Neural progenitor cell (in vitro differentiated cells): ENCODE measurements around the gene RNF214.

Experiments used
- EZH2 ChIP-seq: fragments of 200-600 bp; sonication (generic); IDR thresholded peaks from 2 replicates; pipeline ENCODE4 v1.6.1; 2017; ENCODE audit warnings: antibody characterized with exemption, mild to moderate bottlenecking, moderate library complexity
- EZH2phosphoT487 ChIP-seq: fragments of 200-600 bp; sonication (generic); IDR thresholded peaks from 2 replicates; pipeline ENCODE4 v1.6.1; 2017; ENCODE audit warnings: antibody characterized with exemption
- TF ChIP-seq, protein P1 (sequence below): fragments of 200-600 bp; sonication (generic); IDR thresholded peaks from 2 replicates; pipeline ENCODE4 v1.5.1; 2017; ENCODE audit warnings: antibody characterized with exemption, mild to moderate bottlenecking

DNA sequence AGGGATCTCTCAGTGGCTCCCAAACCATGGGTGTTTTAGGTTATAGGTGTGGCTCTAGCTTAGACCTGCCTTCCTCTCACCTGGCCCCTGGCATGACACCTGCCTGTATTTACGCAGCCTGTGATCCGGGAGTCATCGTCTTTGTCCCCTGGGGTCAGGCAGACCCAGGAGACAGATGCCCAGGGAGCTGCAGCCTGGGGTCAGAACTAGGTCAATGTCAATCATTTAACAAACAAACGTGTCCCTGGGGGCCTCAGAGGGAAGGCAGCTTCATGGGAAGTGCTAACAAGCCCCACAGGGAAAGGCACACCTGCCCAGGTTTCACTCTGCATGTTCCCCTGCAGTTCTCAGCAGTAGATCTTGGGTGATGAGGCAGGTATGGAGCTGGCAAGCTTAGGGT lies 70.6 kb downstream of the RNF214 start:
- TF ChIP-seq, protein P1, sequence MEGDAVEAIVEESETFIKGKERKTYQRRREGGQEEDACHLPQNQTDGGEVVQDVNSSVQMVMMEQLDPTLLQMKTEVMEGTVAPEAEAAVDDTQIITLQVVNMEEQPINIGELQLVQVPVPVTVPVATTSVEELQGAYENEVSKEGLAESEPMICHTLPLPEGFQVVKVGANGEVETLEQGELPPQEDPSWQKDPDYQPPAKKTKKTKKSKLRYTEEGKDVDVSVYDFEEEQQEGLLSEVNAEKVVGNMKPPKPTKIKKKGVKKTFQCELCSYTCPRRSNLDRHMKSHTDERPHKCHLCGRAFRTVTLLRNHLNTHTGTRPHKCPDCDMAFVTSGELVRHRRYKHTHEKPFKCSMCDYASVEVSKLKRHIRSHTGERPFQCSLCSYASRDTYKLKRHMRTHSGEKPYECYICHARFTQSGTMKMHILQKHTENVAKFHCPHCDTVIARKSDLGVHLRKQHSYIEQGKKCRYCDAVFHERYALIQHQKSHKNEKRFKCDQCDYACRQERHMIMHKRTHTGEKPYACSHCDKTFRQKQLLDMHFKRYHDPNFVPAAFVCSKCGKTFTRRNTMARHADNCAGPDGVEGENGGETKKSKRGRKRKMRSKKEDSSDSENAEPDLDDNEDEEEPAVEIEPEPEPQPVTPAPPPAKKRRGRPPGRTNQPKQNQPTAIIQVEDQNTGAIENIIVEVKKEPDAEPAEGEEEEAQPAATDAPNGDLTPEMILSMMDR: no peak
- TF ChIP-seq EZH2 (no peak), EZH2phosphoT487 (no peak)
